Spinal cord (tissue), 10 donors: ENCODE data around the gene OTULIN. TPM values are rescaled to one million over a fixed set of nuclear protein-coding genes. Genes with fewer than 3 reads are reported as not detected.

ENCODE experiments used
- DNase-seq, 6 donors: peaks; one replicate each; pipeline versions ENCODE4 v3.0.0 to v3.0.0-alpha.2; 2013 to 2015; ENCODE audit warnings: low spot score in 6 of 6, low read depth in 4 of 6
- H3K27ac ChIP-seq: one replicate; pipeline ENCODE4 v1.5.1; 2013; ENCODE audit warnings: low read depth, low read length, control low read depth
- H3K27me3 ChIP-seq: one replicate; pipeline ENCODE4 v1.6.1; 2013; ENCODE audit warnings: low read length; ENCODE audit not compliant: control insufficient read depth, insufficient read depth
- H3K36me3 ChIP-seq: one replicate; pipeline ENCODE4 v1.6.1; 2013; ENCODE audit warnings: low read length; ENCODE audit not compliant: control insufficient read depth, insufficient read depth
- H3K4me1 ChIP-seq: one replicate; pipeline ENCODE4 v1.6.1; 2013; ENCODE audit warnings: low read length; ENCODE audit not compliant: control insufficient read depth, insufficient read depth
- H3K4me3 ChIP-seq: one replicate; pipeline ENCODE4 v1.5.1; 2013; ENCODE audit warnings: low read depth, low read length, control low read depth
- H3K9me3 ChIP-seq: one replicate; pipeline ENCODE4 v1.6.1; 2013; ENCODE audit warnings: low read length; ENCODE audit not compliant: control insufficient read depth, insufficient read depth
- WGBS: methylation state at CpG from one replicate; pipeline ENCODE4 v1.1.5; 2013; ENCODE audit warnings: missing lambda C conversion rate; ENCODE audit not compliant: insufficient coverage; 5-methylcytosine and 5-hydroxymethylcytosine counted together
- polyA plus RNA-seq, 2 donors: library from polyadenylated mRNA; unstranded; fragments of 120-200 nt; gene quantifications; one replicate each; pipeline ENCODE4 v1.2.1, GENCODE V29; 2013; ENCODE audit not compliant: insufficient read length in 2 of 2
- total RNA-seq, 2 donors: library from RNA; depleted of rRNA in 1 of 2; stranded (reverse); fragments of 120-200 nt in 1 of 2; fragments of >200 nt in 1 of 2; gene quantifications; one replicate each; pipeline versions ENCODE4 v1.2.3 to v1.2.4, GENCODE V29; 2013 to 2014
- donor health status: healthy.

Gene OTULIN
- total and polyA plus RNA-seq, 4 donors: 14.0 to 28.7 (median 15.8) TPM

DNA sequence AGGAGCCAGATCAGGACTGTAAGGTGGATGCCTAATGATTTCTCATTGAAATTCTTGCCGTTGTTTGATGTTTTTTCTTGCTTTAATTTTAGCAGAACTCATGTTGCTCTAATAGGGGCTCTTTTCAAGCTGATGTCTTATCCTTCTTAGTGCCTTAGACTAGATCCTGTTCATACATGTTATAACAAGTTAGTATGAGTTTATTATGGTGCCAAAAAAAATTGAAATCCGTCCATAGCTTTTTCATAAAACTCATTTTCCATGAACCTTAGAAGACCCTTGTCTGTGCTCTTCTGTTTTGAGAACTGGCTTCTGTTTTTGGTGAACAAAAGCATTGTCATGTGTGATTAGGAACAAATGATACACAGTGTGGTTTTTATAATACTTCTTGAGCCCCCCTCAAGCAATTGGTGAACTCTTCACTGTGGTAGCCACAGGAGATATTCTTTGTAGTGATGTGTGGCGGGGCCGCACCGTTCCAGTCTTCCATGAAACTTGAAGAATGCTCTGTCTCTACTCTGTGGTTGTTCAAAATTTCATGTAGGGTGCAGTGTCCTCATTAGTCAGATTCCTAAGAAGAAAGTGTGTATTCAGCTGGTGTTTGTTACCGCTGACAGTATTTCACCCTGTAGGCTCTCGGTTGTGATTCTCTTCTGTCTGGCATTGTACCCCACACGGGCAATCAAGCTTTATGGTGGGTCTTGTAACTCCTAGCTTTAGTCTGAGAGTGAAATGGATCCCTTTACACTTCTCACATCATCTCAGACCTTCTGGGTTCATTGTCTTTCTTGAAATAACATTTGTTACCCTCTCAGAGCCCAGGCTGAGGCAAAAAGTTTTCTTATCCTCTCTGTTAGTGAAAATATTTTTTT is 10.7 kb downstream of the OTULIN start:
- peaks cover 3% of the 10 kb centered on the region for H3K4me1 ChIP-seq
- 70% methylated on average over 3 of the region's 8 CpGs for WGBS
- H3K27ac ChIP-seq: peak overlapping the region; percentile 35
- H3K27me3 ChIP-seq: no peaks in the 10 kb centered on the region
- DNase-seq: peak in 1 of 6 donors; percentile 28
- H3K36me3 ChIP-seq: peaks cover 2% of the 10 kb centered on the region
- H3K4me3 ChIP-seq: no peak overlapping the region
- H3K9me3 ChIP-seq: no peaks in the 10 kb centered on the region

DNA sequence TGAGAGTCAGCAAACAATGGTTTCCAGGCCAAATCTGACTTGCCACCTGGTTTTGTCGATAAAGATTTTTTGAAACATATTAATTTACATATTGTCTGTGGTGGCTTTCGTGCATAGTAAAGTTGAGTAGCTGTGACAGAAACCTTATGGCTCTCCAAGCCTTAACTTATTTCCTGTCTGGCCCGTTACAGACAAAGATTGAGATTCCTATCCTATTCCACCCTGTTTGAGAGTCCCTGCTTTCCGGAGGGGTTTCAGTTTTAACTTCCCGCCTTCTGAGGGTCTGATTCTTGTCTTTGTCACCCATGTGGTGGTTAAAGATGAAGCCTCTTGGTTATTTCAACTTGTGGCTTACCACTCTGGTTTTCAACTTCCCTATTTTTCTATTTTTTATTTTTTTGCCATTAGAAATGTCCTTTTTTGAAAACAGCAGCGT is 11.4 kb downstream of the OTULIN start:
- Histone ChIP-seq H3K36me3 (peaks cover 4% of the 10 kb centered on the region), H3K4me3 (no peak overlapping the region), H3K9me3 (no peaks in the 10 kb centered on the region), H3K4me1 (peaks cover 3% of the 10 kb centered on the region), H3K27ac (peak overlapping the region; percentile 35), H3K27me3 (no peaks in the 10 kb centered on the region)
- DNase-seq: no peak
- WGBS: no CpG with 5 or more reads among the region's 6 CpGs

DNA sequence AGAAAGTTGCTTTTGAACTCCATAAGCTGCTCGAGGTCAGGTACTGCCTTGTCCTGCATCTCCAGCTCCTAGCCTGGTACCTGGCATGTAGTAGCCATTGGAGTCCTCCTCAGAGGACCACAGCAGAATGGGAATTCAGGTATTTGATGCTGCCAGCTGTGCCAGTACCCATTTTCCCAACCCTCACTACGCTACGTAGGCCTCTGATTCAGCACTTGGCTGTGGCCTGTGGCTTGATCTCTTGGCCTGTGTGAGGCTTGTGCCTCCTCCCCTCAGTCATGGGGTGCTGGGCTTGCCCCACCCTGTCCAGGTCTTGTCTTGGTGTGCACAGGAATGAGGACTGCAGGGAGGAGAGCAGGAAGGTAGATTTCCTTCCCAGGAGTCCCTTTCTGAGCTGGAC is 11.8 kb downstream of the OTULIN start:
- Histone ChIP-seq H3K4me1 (peaks cover 3% of the 10 kb centered on the region), H3K27ac (no peak overlapping the region), H3K9me3 (no peaks in the 10 kb centered on the region), H3K4me3 (no peak overlapping the region), H3K36me3 (peaks cover 6% of the 10 kb centered on the region), H3K27me3 (no peaks in the 10 kb centered on the region)
- 93% methylated on average over 3 of the region's 3 CpGs for WGBS
- DNase-seq: no peak

DNA sequence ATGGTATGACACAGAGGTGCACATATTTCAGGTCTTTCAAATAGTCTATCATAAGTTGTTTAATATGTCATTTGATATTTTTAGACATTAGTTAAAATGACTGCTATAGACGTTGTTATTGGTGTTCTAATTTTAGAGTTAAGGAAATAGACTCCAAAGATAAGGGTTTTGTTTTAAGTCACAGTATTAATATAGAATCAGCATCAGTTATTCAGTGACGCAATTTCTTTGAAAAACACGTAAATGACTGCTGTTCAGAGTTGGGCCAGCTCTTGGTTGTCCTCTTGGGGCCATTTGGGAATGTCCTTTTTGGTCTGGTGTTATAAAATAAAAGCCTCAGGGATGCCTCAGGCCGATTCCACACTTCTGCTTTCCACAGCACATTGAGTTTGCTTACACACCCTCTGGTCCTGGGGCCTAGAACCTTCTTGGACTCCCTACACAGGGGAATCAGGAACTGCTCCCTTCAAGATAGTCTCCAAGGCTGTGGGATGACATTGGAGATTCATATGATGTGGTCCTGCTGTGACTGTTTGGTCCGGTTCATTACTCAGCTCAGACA is 14.3 kb downstream of the OTULIN start:
- Histone ChIP-seq H3K27me3 (no peaks in the 10 kb centered on the region), H3K9me3 (no peaks in the 10 kb centered on the region), H3K4me3 (no peak overlapping the region), H3K36me3 (peaks cover 11% of the 10 kb centered on the region), H3K4me1 (no peaks in the 10 kb centered on the region), H3K27ac (no peak overlapping the region)
- DNase-seq: no peak
- WGBS: no CpG with 5 or more reads among the region's 5 CpGs

DNA sequence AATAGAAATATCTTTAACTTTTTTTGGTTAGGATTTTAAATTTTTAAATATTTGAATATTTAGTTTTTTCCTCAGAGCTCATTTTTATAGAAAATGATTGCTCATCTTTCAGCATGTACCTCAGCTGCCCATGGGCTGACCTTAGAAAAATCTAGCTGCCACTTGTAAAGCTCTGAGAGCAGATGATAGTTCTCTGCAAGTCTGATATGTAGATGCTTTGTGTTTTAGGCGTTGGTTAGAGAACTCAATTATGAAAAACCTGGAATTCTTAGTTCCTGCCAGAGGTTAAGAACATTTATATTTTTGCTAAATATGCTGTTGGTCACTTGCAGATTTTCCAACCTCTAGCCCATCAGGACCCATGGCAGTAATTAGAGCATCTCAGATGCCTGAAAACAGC is 15.1 kb downstream of the OTULIN start:
- peaks cover 3% of the 10 kb centered on the region for H3K4me1 ChIP-seq
- DNase-seq: no peak
- no peak overlapping the region for H3K27ac ChIP-seq
- H3K36me3 ChIP-seq: peaks cover 13% of the 10 kb centered on the region
- no peaks in the 10 kb centered on the region for H3K9me3 ChIP-seq
- H3K4me3 ChIP-seq: no peak overlapping the region
- no CpG with 5 or more reads among the region's 1 CpG for WGBS
- H3K27me3 ChIP-seq: no peaks in the 10 kb centered on the region

DNA sequence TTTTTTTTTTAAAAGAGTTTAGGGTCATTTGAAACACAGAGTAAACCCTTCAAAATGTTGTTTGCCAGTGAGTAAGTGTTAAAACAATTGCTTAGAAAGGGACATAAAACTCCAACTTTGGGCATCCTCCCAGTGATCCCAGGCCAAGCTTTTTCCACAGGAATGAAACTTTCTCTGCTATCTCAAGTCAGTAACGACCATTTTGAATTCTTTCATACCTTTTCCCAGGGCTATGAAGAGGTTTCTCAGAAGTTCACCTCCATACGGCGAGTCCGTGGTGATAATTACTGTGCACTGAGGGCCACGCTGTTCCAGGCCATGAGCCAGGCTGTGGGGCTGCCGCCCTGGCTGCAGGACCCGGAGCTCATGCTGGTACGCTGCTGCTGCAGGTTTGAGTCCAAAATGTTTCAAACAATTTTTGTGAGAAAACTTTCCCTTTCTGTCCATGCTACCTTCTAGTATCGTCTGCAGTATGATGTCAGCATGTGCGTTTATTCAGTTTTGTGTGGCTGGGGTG is 16.8 kb downstream of the OTULIN start:
- Histone ChIP-seq H3K27ac (no peak overlapping the region), H3K9me3 (no peaks in the 10 kb centered on the region), H3K36me3 (peaks cover 16% of the 10 kb centered on the region), H3K27me3 (no peaks in the 10 kb centered on the region), H3K4me1 (peaks cover 10% of the 10 kb centered on the region), H3K4me3 (no peak overlapping the region)
- WGBS: 77% methylated on average over 8 of the region's 10 CpGs
- no peak for DNase-seq

DNA sequence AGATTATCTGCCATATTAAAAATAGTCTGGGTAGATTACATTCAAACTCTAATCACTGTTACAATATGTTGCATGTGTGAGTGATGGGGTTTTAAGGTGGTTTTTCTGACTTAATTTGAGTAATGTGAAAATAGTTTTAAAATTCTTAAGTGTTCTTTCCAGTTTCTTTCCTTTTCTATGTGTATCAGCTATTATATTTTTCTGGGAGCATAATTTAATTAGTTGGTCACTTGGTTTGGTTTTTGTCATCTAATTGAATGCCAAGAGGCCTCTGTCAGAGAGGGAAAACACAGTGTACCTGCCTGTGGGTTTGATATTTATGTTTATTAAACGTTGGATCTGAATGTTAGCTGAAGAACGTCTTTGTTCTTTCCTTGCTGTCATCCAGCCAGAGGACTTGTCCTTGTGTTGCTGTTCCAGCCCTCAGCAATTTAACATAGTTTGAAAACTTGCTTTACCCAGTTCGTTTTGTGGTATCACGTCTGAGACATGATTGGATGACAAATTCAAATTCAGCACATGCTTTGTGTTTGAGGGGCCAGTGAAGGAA is 19.5 kb downstream of the OTULIN start:
- Histone ChIP-seq H3K4me1 (peaks cover 10% of the 10 kb centered on the region), H3K27ac (no peak overlapping the region), H3K36me3 (peaks cover 24% of the 10 kb centered on the region), H3K27me3 (no peaks in the 10 kb centered on the region), H3K9me3 (no peaks in the 10 kb centered on the region), H3K4me3 (no peak overlapping the region)
- 90% methylated on average over 2 of the region's 4 CpGs for WGBS
- no peak for DNase-seq

DNA sequence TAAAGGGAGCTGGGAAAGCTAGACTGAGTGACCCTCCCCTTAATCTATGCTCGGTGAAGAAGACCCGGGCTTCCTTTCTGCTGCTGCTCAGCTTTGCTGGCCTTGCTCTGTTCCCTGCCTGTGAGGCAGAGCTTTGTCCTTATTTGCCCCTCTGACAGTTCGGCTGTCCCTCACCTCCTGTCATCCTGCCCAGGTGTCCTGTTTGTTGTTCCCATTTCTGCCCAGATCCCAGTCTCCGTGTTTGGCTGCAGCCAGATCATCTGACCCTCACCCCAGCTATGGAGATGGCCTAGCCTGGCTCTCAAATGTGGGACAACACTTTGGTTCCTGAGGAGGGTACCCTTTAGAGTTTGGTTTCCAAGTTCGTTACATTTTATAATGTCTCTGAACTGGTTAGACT is 20.2 kb downstream of the OTULIN start:
- no peak overlapping the region for H3K4me3 ChIP-seq
- H3K36me3 ChIP-seq: peaks cover 24% of the 10 kb centered on the region
- 86% methylated on average over 4 of the region's 5 CpGs for WGBS
- no peaks in the 10 kb centered on the region for H3K27me3 ChIP-seq
- H3K9me3 ChIP-seq: no peaks in the 10 kb centered on the region
- H3K27ac ChIP-seq: no peak overlapping the region
- peaks cover 10% of the 10 kb centered on the region for H3K4me1 ChIP-seq
- DNase-seq: no peak

DNA sequence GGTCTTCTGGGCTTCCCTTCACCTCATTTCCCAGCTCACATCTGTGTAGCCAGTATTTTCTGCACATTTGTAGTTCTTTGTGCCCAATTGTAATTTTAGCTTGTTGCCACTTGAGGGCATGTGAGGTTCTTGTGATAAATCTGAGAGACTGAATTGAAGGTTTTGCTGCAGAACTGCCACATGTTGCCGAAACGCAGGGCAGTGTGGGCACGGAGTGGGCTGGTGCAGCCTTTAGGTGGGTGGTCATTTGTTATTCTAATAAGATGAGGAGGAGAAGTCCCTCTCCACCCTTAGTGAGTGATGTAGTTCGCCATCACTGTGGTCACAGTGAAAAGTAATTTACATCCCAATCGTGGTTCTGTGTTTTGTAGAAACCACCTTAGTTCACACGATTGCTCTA is 21.2 kb downstream of the OTULIN start:
- H3K4me3 ChIP-seq: no peak overlapping the region
- DNase-seq: peak in 5 of 6 donors; percentile 39 to 90 (median 55)
- H3K4me1 ChIP-seq: peaks cover 10% of the 10 kb centered on the region
- H3K36me3 ChIP-seq: peaks cover 29% of the 10 kb centered on the region
- no peaks in the 10 kb centered on the region for H3K27me3 ChIP-seq
- H3K9me3 ChIP-seq: peaks cover 3% of the 10 kb centered on the region
- no peak overlapping the region for H3K27ac ChIP-seq
- 25% methylated on average over 4 of the region's 6 CpGs for WGBS
